Measurements from ENCODE around the gene C1QTNF4.
A peak's percentile ranks its signal among the peaks of the same experiment; 100 is the strongest.
"Not testable (repeated sequence)": the region's sequence is repeated elsewhere in the genome, so short reads cannot be mapped to it uniquely, and the experiment has no call there.

C1QTNF4 gene

DNA sequence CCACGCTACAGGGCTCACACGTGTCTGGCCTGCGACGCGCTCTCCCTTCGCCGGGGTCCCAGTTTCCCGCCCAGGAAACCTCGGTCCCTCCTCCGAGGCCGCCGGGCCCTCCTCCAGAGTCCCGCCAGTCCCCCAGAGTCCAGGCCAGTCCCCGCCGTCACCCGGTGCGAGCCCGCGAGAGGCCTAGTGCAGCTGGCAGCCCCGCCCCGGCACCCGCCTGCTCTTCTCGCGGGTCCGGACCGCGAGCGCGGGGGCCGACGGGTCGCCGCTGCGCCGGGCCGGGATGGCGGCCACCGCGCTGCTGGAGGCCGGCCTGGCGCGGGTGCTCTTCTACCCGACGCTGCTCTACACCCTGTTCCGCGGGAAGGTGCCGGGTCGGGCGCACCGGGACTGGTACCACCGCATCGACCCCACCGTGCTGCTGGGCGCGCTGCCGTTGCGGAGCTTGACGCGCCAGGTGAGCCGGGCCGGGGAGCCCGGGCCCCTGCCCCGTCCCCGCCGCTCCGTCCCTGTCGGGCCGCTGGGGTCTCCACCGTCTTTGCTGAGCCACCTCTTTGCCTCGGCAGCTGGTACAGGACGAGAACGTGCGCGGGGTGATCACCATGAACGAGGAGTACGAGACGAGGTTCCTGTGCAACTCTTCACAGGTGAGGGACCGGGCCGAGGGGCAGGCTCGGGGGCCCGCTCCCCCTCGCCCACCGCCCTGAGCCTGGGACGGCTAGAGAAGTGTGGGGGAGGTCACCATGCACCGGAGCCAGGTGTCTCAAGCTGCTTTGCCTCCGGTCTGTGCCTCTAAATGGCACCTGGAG is 28.7 kb downstream of the C1QTNF4 start, which contains the start of gene PTPMT1:
TSS of gene PTPMT1 (plus strand) at position 260 of the 809 bp plus-strand sequence. CDS start at position 284, 24 bp downstream.
- H3K27ac ChIP-seq (ENCODE audit: low read depth, low read length) = peak within 1 kb of the TSS; percentile 58
- H3K9me2 ChIP-seq (replicated peaks; ENCODE audit: insufficient read depth, low read length) = no peaks in the 10 kb centered on the region
- TF ChIP-seq CTCF (IDR thresholded peaks at IDR 0.05; ENCODE audit: insufficient read depth, low read length, poor library complexity, severe bottlenecking) (no peak), EZH2phosphoT487 (conservative IDR thresholded peaks at IDR 0.05; ENCODE audit: low read length) (no peak)
- no peaks in the 10 kb centered on the region for H3K27me3 ChIP-seq (ENCODE audit: low read length)
- no peaks in the 10 kb centered on the region for H4K20me1 ChIP-seq (ENCODE audit: low read depth, low read length)
- no peaks in the 10 kb centered on the region for H3K9me3 ChIP-seq (ENCODE audit: insufficient read depth, low read length)
- H3K36me3 ChIP-seq (ENCODE audit: low read length) = 0 out of 2 replicates have a peak, but pooled peaks cover under 1% of the 10 kb centered on the region
- peak within 1 kb of the TSS; percentile 92 for H2AFZ ChIP-seq (ENCODE audit: low read depth, low read length, severe bottlenecking)
- H3K79me2 ChIP-seq (ENCODE audit: insufficient read depth, low read length) = peaks cover 41% of the 10 kb centered on the region
- peak within 1 kb of the TSS; percentile 96 for H3K4me2 ChIP-seq (ENCODE audit: low read depth, low read length, poor library complexity, severe bottlenecking)
- peak within 1 kb of the TSS; percentile 91 for H3K9ac ChIP-seq (ENCODE audit: low read length)
- H3K4me3 ChIP-seq (ENCODE audit: insufficient read depth, low read length, poor library complexity, severe bottlenecking) = peak within 1 kb of the TSS; percentile 83
- peaks cover 10% of the 10 kb centered on the region for H3F3A ChIP-seq (ENCODE audit: insufficient read depth)

- Histone ChIP-seq H3K36me3 (ENCODE audit: low read length) (no peaks in the 10 kb centered on the region), H3K79me2 (ENCODE audit: insufficient read depth, low read length) (peaks cover 36% of the 10 kb centered on the region), H4K20me1 (ENCODE audit: low read depth, low read length) (no peaks in the 10 kb centered on the region), H3K27ac (ENCODE audit: low read depth, low read length) (peak overlapping the region; percentile 58), H3K9me2 (replicated peaks; ENCODE audit: insufficient read depth, low read length) (no peaks in the 10 kb centered on the region), H3K4me3 (ENCODE audit: insufficient read depth, low read length, poor library complexity, severe bottlenecking) (peak overlapping the region; percentile 83), H3K9ac (ENCODE audit: low read length) (peak overlapping the region; percentile 91), H3K4me2 (ENCODE audit: low read depth, low read length, poor library complexity, severe bottlenecking) (peak overlapping the region; percentile 96), H3K27me3 (ENCODE audit: low read length) (no peaks in the 10 kb centered on the region), H3F3A (ENCODE audit: insufficient read depth) (peaks cover 3% of the 10 kb centered on the region; the same call in 1 of the 2 replicates), H2AFZ (ENCODE audit: low read depth, low read length, severe bottlenecking) (peak overlapping the region; percentile 92), H3K9me3 (ENCODE audit: insufficient read depth, low read length) (no peaks in the 10 kb centered on the region)
- TF ChIP-seq CTCF (IDR thresholded peaks at IDR 0.05; ENCODE audit: insufficient read depth, low read length, poor library complexity, severe bottlenecking) = no peak
- TF ChIP-seq EZH2phosphoT487 (conservative IDR thresholded peaks at IDR 0.05; ENCODE audit: low read length) = no peak
These were observed 29.3 kb downstream of the C1QTNF4 start for GRCh38 chr11:47564933-47565339.

- peak overlapping the region; percentile 83 for H3K4me3 ChIP-seq (ENCODE audit: insufficient read depth, low read length, poor library complexity, severe bottlenecking)
- peak overlapping the region; percentile 91 for H3K9ac ChIP-seq (ENCODE audit: low read length)
- H3K27me3 ChIP-seq (ENCODE audit: low read length); H4K20me1 ChIP-seq (ENCODE audit: low read depth, low read length); H3K36me3 ChIP-seq (ENCODE audit: low read length); H3F3A ChIP-seq (ENCODE audit: insufficient read depth); H3K9me3 ChIP-seq (ENCODE audit: insufficient read depth, low read length); H2AFZ ChIP-seq (ENCODE audit: low read depth, low read length, severe bottlenecking); H3K9me2 ChIP-seq (replicated peaks; ENCODE audit: insufficient read depth, low read length): not testable (repeated sequence)
- peak overlapping the region; percentile 96 for H3K4me2 ChIP-seq (ENCODE audit: low read depth, low read length, poor library complexity, severe bottlenecking)
- H3K79me2 ChIP-seq (ENCODE audit: insufficient read depth, low read length) = peaks cover 30% of the 10 kb centered on the region
- H3K27ac ChIP-seq (ENCODE audit: low read depth, low read length) = peak overlapping the region; percentile 58; the same call in 1 of the 2 replicates
These were observed 29.8 kb downstream of the C1QTNF4 start for GRCh38 chr11:47564366-47564765.

DNA sequence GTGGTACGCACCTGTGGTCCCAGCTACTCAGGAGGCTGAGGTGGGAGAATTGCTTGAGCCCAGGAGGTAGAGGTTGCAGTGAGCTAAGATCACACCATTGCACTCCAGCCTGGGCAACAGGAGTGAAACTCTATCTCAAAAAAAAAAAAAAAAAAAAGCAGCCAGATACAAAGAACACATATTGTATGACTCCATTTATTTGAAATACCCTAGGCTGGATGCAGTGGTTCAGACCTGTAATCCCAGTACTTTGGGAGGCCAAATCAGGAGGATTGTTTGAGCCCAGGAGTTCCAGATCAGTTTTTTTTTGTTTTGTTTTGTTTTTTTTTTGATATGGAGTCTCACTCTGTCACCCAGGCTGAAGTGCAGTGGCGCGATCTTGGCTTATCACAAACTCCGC is 31.8 kb downstream of the C1QTNF4 start:
- H3K9me3 ChIP-seq (ENCODE audit: insufficient read depth, low read length); H3K27ac ChIP-seq (ENCODE audit: low read depth, low read length); H3K4me2 ChIP-seq (ENCODE audit: low read depth, low read length, poor library complexity, severe bottlenecking): not testable (repeated sequence)

More for the DNA sequence above, 31.8 kb downstream of the C1QTNF4 start:
- H3K4me3 ChIP-seq (ENCODE audit: insufficient read depth, low read length, poor library complexity, severe bottlenecking); H3F3A ChIP-seq (ENCODE audit: insufficient read depth); H3K9me2 ChIP-seq (replicated peaks; ENCODE audit: insufficient read depth, low read length); H4K20me1 ChIP-seq (ENCODE audit: low read depth, low read length); H3K27me3 ChIP-seq (ENCODE audit: low read length); H2AFZ ChIP-seq (ENCODE audit: low read depth, low read length, severe bottlenecking); H3K9ac ChIP-seq (ENCODE audit: low read length); H3K36me3 ChIP-seq (ENCODE audit: low read length): not testable (repeated sequence)
- peaks cover 25% of the 10 kb centered on the region for H3K79me2 ChIP-seq (ENCODE audit: insufficient read depth, low read length)

Data from SU-DHL-6 (cell line).